Cardiac muscle cell (in vitro differentiated cells and primary cell): ENCODE results near the gene PRKCB. TPM values are rescaled to one million over a fixed set of nuclear protein-coding genes. Genes with fewer than 3 reads are reported as not detected.

Source experiments
- DNase-seq, 2 donors: peaks; one replicate each; pipeline versions ENCODE4 v3.0.0 to v3.0.0-alpha.2; 2010 to 2017; ENCODE audit warnings: low read depth in 1 of 2, low spot score in 1 of 2
- H3K27ac ChIP-seq: fragments of 200-600 bp; sonication (generic); 2 replicates; pipeline ENCODE4 v1.5.1; 2016
- H3K27me3 ChIP-seq: fragments of 200-600 bp; sonication (generic); 2 replicates; pipeline ENCODE4 v1.6.0; 2016; ENCODE audit warnings: control low read depth
- H3K36me3 ChIP-seq: fragments of 200-600 bp; sonication (generic); 2 replicates; pipeline ENCODE4 v1.5.1; 2016; ENCODE audit warnings: control low read depth
- H3K4me1 ChIP-seq: fragments of 200-600 bp; sonication (generic); 2 replicates; pipeline ENCODE4 v1.8.1; 2017; ENCODE audit warnings: low read depth, mild to moderate bottlenecking, mixed run types
- H3K4me3 ChIP-seq: fragments of 200-600 bp; sonication (generic); 2 replicates; pipeline ENCODE4 v1.5.1; 2016; ENCODE audit warnings: mild to moderate bottlenecking
- H3K9me3 ChIP-seq: fragments of 200-600 bp; sonication (generic); 2 replicates; pipeline ENCODE4 v1.5.1; 2017; ENCODE audit warnings: low read depth, mild to moderate bottlenecking, control low read depth
- polyA plus RNA-seq: library from polyadenylated mRNA; unstranded; fragments of >200 nt; fragmentation: Nextera tagmentation; extraction: Ambion mirVana; gene quantifications from 2 replicates; pipeline ENCODE4 v1.2.1, GENCODE V29; 2016
- total RNA-seq: library from RNA; depleted of rRNA; stranded (reverse); fragments of >200 nt; gene quantifications from 2 replicates; pipeline ENCODE4 v1.2.3, GENCODE V29; 2016
- TF ChIP-seq, protein P1 (sequence below): IDR thresholded peaks from 2 replicates; pipeline ENCODE4 v1.5.1; 2012; ENCODE audit warnings: low read depth, mild to moderate bottlenecking, low read length

The PRKCB gene
- total and polyA plus RNA-seq, 2 experiments from 2014 or later, result 0.66 to 1.5 TPM

DNA sequence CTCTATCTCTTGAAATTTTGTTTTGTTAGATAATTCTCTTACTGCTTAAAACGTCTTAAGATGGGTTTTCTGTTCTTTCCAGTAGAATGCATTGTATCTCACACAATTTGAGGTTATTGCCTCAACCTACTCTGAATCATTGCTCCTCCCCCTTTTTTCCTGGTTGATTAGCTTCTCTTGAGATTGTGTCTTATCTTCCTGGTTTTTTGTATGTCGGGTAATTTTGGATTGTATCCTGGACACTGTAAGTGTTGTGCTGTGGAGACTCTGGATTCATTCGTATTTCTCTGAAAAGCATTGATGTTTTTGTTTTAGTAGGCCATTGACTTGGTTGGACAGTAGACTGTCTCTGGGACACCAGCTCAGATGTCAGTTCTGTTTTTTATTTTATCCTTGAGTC, 26.1 kb downstream of the PRKCB start:
- Histone ChIP-seq H3K27ac (no peak overlapping the region), H3K4me1 (peaks cover 14% of the 10 kb centered on the region), H3K27me3 (peaks cover 20% of the 10 kb centered on the region), H3K4me3 (no peak overlapping the region), H3K9me3 (no peaks in the 10 kb centered on the region), H3K36me3 (no peaks in the 10 kb centered on the region)
- DNase-seq, result no peak
- TF ChIP-seq, protein P1, sequence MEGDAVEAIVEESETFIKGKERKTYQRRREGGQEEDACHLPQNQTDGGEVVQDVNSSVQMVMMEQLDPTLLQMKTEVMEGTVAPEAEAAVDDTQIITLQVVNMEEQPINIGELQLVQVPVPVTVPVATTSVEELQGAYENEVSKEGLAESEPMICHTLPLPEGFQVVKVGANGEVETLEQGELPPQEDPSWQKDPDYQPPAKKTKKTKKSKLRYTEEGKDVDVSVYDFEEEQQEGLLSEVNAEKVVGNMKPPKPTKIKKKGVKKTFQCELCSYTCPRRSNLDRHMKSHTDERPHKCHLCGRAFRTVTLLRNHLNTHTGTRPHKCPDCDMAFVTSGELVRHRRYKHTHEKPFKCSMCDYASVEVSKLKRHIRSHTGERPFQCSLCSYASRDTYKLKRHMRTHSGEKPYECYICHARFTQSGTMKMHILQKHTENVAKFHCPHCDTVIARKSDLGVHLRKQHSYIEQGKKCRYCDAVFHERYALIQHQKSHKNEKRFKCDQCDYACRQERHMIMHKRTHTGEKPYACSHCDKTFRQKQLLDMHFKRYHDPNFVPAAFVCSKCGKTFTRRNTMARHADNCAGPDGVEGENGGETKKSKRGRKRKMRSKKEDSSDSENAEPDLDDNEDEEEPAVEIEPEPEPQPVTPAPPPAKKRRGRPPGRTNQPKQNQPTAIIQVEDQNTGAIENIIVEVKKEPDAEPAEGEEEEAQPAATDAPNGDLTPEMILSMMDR, result no peak

DNA sequence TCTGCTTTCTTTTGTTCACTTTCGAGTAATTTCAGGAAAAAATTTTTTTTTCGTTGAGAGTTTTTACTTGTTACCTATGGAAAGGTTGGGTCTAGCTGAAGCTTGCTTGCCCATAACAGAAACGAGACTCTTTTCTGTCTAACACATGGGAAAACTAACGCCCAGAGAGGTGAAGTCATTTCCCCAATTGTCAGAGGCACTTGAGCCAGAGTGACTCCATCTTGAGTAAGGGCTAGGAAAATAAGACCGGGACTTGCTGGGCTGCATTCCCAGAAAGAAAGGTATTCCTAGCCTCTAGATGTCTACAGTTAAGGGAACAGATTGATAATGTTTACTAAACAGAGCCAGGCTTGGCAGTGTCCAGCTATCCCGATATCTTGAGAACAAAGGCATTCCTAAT, 26.8 kb downstream of the PRKCB start:
- Histone ChIP-seq H3K9me3 (no peaks in the 10 kb centered on the region), H3K4me3 (no peak overlapping the region), H3K27me3 (peaks cover 22% of the 10 kb centered on the region), H3K4me1 (peaks cover 8% of the 10 kb centered on the region), H3K36me3 (no peaks in the 10 kb centered on the region), H3K27ac (no peak overlapping the region)
- DNase-seq, result no peak
- TF ChIP-seq, protein P1, result no peak

DNA sequence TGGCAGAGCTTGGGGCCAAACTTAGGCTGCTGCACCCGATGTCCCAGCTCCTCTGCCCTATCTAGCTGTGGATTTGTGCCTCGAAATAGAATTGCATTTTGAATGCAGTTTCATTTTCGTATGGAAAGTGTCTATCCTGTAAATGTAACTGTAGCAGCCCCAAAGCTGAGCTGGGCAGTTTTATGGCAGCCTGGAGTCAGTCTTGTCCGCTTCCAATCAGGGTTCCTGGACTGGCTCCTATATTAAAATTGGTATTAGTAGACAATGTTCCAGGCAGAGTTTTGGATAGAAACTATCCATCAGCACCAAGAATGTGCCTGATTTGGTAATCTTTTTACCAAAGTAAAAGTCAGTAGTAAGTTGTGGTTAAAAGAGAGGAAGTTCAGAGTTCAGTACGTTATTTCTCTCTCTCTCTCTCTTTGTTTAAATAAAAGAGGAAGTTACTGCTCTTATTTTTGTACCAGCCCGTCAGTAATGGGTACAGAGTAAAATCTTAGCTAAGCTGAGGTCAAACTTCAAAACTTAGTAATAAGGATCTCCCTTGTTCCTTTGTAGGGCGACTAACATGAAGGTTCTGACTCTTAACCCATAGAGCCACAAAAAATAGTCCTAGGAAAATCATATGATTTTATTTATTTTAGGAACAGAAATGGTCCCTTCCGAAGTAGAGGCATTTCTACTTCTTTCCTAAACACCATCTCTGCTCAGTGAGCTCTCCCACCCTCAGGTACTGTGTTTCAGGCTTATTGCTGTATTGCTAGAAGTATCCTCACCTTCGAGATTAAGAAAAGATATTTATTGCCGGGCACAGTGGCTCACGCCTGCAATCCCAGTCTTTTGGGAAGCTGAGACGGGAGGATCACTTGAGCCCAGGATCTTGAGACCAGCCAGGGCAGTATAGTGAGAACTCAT, 28.0 kb downstream of the PRKCB start:
- no peak for DNase-seq
- no peaks in the 10 kb centered on the region for H3K9me3 ChIP-seq
- no peaks in the 10 kb centered on the region for H3K36me3 ChIP-seq
- H3K4me1 ChIP-seq, result no peaks in the 10 kb centered on the region
- no peak overlapping the region for H3K27ac ChIP-seq
- peaks cover 24% of the 10 kb centered on the region for H3K27me3 ChIP-seq
- TF ChIP-seq, protein P1, result no peak
- no peak overlapping the region for H3K4me3 ChIP-seq

DNA sequence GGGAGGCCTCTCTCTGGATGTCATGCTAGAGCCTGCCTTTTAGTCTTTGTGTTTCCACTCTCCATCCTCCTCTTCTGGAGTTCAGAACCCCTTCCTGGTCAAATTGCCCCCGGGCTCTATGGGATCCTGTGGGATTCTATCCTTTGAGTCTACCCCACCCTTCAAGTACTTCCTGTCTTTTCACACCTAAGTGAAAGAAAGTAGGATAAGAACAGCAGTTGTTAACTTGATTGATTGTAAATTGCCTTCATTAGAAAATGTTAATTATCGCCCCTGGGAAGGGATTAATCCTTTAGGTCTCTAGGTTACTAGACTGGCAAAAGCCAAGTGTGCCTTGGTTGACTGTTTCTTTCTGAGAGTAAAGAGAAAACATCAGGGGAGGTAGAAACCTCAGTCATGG, 30.1 kb downstream of the PRKCB start:
- Histone ChIP-seq H3K4me1 (no peaks in the 10 kb centered on the region), H3K27ac (no peak overlapping the region), H3K9me3 (no peaks in the 10 kb centered on the region), H3K4me3 (no peak overlapping the region), H3K36me3 (no peaks in the 10 kb centered on the region), H3K27me3 (peaks cover 24% of the 10 kb centered on the region)
- TF ChIP-seq, protein P1, result no peak
- no peak for DNase-seq

DNA sequence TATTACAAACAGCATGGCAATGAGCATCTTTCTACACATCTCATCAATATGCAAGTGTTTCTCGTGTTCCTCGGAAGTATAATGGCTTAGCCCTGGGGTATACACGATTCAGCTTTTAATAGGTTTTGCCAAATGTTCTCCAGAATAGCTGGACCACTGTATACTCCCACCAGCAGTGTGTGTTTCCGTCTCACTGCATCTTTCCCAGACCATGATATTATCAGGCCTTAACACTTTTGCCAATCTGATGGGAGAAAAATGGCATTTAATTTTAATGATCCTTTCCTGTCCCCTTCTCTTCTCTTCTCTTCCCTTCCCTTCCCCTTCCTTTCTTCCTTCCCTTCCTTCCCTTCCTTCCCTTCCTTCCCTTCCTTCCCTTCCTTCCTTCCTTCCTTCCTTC, 30.8 kb downstream of the PRKCB start:
- DNase-seq, result no peak
- Histone ChIP-seq H3K27me3 (peaks cover 24% of the 10 kb centered on the region), H3K27ac (no peak overlapping the region), H3K4me1 (no peaks in the 10 kb centered on the region), H3K36me3 (no peaks in the 10 kb centered on the region), H3K9me3 (no peaks in the 10 kb centered on the region), H3K4me3 (no peak overlapping the region)
- TF ChIP-seq, protein P1, result no peak
